Testis (tissue), 3 donors: Measurements from ENCODE around the gene NDUFS3. TPM values are rescaled to one million over a fixed set of nuclear protein-coding genes. Genes with fewer than 3 reads are reported as not detected.

Experiments used
- DNase-seq: peaks from one replicate; pipeline ENCODE4 v3.0.0-alpha.2; 2019
- H3K27ac ChIP-seq, 2 donors: fragments of 200-600 bp; sonication (generic); one replicate each; pipeline ENCODE4 v1.5.1; 2019
- H3K27me3 ChIP-seq: fragments of 200-600 bp; sonication (generic); one replicate; pipeline ENCODE4 v1.5.1; 2019
- H3K36me3 ChIP-seq: fragments of 200-600 bp; sonication (generic); one replicate; pipeline ENCODE4 v1.5.1; 2017; ENCODE audit warnings: low read depth; ENCODE audit errors: missing control alignments
- H3K4me1 ChIP-seq: fragments of 200-600 bp; sonication (generic); one replicate; pipeline ENCODE4 v1.5.1; 2019
- H3K4me3 ChIP-seq, 2 donors: fragments of 200-600 bp; sonication (generic); one replicate each; pipeline ENCODE4 v1.5.1; 2017 to 2019
- H3K9me3 ChIP-seq: fragments of 200-600 bp; sonication (generic); one replicate; pipeline ENCODE4 v1.5.1; 2017
- CTCF ChIP-seq, 3 experiments: fragments of 450-650 bp in 2 of 3; fragments of 200-600 bp in 1 of 3; sonication (generic) in 1 of 3; IDR thresholded peaks; one replicate each; pipeline ENCODE4 v1.5.1; 2016 to 2019; ENCODE audit warnings: antibody characterized with exemption in 3 of 3, mild to moderate bottlenecking in 2 of 3, moderate library complexity in 1 of 3
- POLR2A ChIP-seq: fragments of 450-650 bp; IDR thresholded peaks from one replicate; pipeline ENCODE4 v1.6.1; 2017; ENCODE audit warnings: antibody characterized with exemption, mild to moderate bottlenecking, moderate library complexity
- WGBS, 2 donors: methylation state at CpG; one replicate each; pipeline ENCODE4 v1.1.5; 2018; 5-methylcytosine and 5-hydroxymethylcytosine counted together
- intact Hi-C: fragments of 100-400 bp; cut with DNase I; formaldehyde crosslinking; loops from one replicate; pipeline ENCODE4 v1.15.1; 2023; ENCODE audit warnings: low total_unique reads
- polyA plus RNA-seq: library from polyadenylated mRNA; stranded (reverse); fragments of 350-450 nt; fragmentation: Illumina TruSeq; extraction: RNeasy Lipid Tissue Mini Kit (QIAGEN cat#74804); gene quantifications from one replicate; pipeline ENCODE4 v1.2.3, GENCODE V29; 2014; ENCODE audit warnings: low read depth, low replicate concordance; ENCODE audit not compliant: insufficient read depth
- total RNA-seq, 2 donors: library from RNA; depleted of rRNA; stranded (reverse); fragments of >200 nt; gene quantifications; one replicate each; pipeline ENCODE4 v1.2.3, GENCODE V29; 2016

Gene NDUFS3
- total and polyA plus RNA-seq, 3 donors from 2014 or later, result 69.8 to 121 (median 88.5) TPM

- no peak overlapping the region for H3K4me3 ChIP-seq
- TF ChIP-seq CTCF (IDR thresholded peaks at IDR 0.05) (no peak), POLR2A (no peak)
- no peaks in the 10 kb centered on the region for H3K9me3 ChIP-seq
- intact Hi-C loops, result no loop called here
- H3K27ac ChIP-seq, result no peak overlapping the region
- no peak for DNase-seq
- H3K36me3 ChIP-seq, result no peaks in the 10 kb centered on the region
- peaks cover 37% of the 10 kb centered on the region for H3K4me1 ChIP-seq
- H3K27me3 ChIP-seq, result no peaks in the 10 kb centered on the region
- WGBS, 2 donors, result 72% methylated on average over 2 of the region's 2 CpGs
Observed at GRCh38 chr11:47532597-47533213, 46.2 kb upstream of the NDUFS3 start.

GRCh38 chr11:47533690-47534151 is 45.2 kb upstream of the NDUFS3 start:
- DNase-seq, result no peak
- Histone ChIP-seq H3K4me3 (no peak overlapping the region), H3K4me1 (peaks cover 37% of the 10 kb centered on the region), H3K27me3 (no peaks in the 10 kb centered on the region), H3K36me3 (no peaks in the 10 kb centered on the region), H3K9me3 (no peaks in the 10 kb centered on the region), H3K27ac (no peak overlapping the region)
- TF ChIP-seq POLR2A, result no peak
- TF ChIP-seq CTCF (IDR thresholded peaks at IDR 0.05), result no peak
- 81 to 95% methylated on average over 2 of the region's 2 CpGs for WGBS, 2 donors
- intact Hi-C loops, result no loop called here

GRCh38 chr11:47534704-47535251 is 44.1 kb upstream of the NDUFS3 start:
- TF ChIP-seq CTCF (IDR thresholded peaks at IDR 0.05) (no peak), POLR2A (no peak)
- H3K4me1 ChIP-seq, result peaks cover 40% of the 10 kb centered on the region
- intact Hi-C loops, result no loop called here
- no peaks in the 10 kb centered on the region for H3K27me3 ChIP-seq
- no peak overlapping the region for H3K4me3 ChIP-seq
- no peak for DNase-seq
- H3K36me3 ChIP-seq, result no peaks in the 10 kb centered on the region
- 84 to 85% methylated on average over 4 of the region's 4 CpGs for WGBS, 2 donors
- H3K9me3 ChIP-seq, result no peaks in the 10 kb centered on the region
- H3K27ac ChIP-seq, result no peak overlapping the region

- no peak overlapping the region for H3K27ac ChIP-seq
- H3K9me3 ChIP-seq, result no peaks in the 10 kb centered on the region
- no peaks in the 10 kb centered on the region for H3K36me3 ChIP-seq
- H3K4me1 ChIP-seq, result peaks cover 32% of the 10 kb centered on the region
- H3K4me3 ChIP-seq, result no peak overlapping the region
- TF ChIP-seq CTCF (IDR thresholded peaks at IDR 0.05), result no peak
- no peak for TF ChIP-seq POLR2A
- DNase-seq, result no peak
- H3K27me3 ChIP-seq, result no peaks in the 10 kb centered on the region
- WGBS, 2 donors, result 50 to 65% methylated on average over 3 of the region's 3 CpGs
- intact Hi-C loops, result no loop called here
Observed at GRCh38 chr11:47536915-47537314, 42.0 kb upstream of the NDUFS3 start.
